Activated CD4-positive, alpha-beta T cell treated with anti-CD3 and anti-CD28 coated beads for 36 hours (primary cell): ENCODE results near the gene GREB1. TPM values are rescaled to one million over a fixed set of nuclear protein-coding genes. Genes with fewer than 3 reads are reported as not detected.

ENCODE experiments used
- ATAC-seq: fragments of 200-7000 bp; cut with Tn5 transposase; one replicate; pipeline ENCODE4 v1.10.0; 2021; ENCODE audit warnings: mild to moderate bottlenecking, moderate library complexity
- CTCF ChIA-PET: fragments of 350-600 bp; sonication (Branson Sonifier 250); formaldehyde crosslinking; loops from one replicate; lab custom pipeline; 2021; ENCODE audit warnings: antibody characterized with exemption; lab: Charles Lee
- POLR2A ChIA-PET: fragments of 350-600 bp; sonication (Branson Sonifier 250); formaldehyde crosslinking; loops from one replicate; lab custom pipeline; 2021; ENCODE audit warnings: antibody characterized with exemption, inconsistent platforms; lab: Charles Lee
- DNase-seq: peaks from one replicate; pipeline ENCODE4 v3.0.0-alpha.2; 2020
- H3K27ac Mint-ChIP-seq: one replicate; pipeline ENCODE4 v1.8.0; 2021; ENCODE audit warnings: mixed read lengths
- H3K27me3 Mint-ChIP-seq: one replicate; pipeline ENCODE4 v1.8.0; 2021; ENCODE audit warnings: mixed read lengths
- H3K36me3 Mint-ChIP-seq: one replicate; pipeline ENCODE4 v1.8.0; 2021; ENCODE audit warnings: low read depth, mixed read lengths
- H3K4me1 Mint-ChIP-seq: one replicate; pipeline ENCODE4 v1.8.0; 2021; ENCODE audit warnings: mixed read lengths
- H3K4me3 Mint-ChIP-seq: one replicate; pipeline ENCODE4 v1.8.0; 2021; ENCODE audit warnings: mild to moderate bottlenecking, moderate library complexity, mixed read lengths
- H3K9me3 Mint-ChIP-seq: one replicate; pipeline ENCODE4 v1.8.0; 2021; ENCODE audit warnings: low read depth, mixed read lengths
- intact Hi-C, 2 experiments: fragments of 100-400 bp; cut with DNase I in 1 of 2; cut with micrococcal nuclease in 1 of 2; formaldehyde crosslinking; loops; one replicate each; pipeline versions ENCODE4 v1.14.2 to v1.15.1; 2022 to 2024; cut with DNase I, micrococcal nuclease
- total RNA-seq, 2 experiments: library from RNA; stranded (reverse); gene quantifications; one replicate each; pipeline ENCODE4 v1.2.3, GENCODE V29; 2021

GREB1 gene
- total RNA-seq, result under 1 TPM; 0.57 to 0.65 TPM

DNA sequence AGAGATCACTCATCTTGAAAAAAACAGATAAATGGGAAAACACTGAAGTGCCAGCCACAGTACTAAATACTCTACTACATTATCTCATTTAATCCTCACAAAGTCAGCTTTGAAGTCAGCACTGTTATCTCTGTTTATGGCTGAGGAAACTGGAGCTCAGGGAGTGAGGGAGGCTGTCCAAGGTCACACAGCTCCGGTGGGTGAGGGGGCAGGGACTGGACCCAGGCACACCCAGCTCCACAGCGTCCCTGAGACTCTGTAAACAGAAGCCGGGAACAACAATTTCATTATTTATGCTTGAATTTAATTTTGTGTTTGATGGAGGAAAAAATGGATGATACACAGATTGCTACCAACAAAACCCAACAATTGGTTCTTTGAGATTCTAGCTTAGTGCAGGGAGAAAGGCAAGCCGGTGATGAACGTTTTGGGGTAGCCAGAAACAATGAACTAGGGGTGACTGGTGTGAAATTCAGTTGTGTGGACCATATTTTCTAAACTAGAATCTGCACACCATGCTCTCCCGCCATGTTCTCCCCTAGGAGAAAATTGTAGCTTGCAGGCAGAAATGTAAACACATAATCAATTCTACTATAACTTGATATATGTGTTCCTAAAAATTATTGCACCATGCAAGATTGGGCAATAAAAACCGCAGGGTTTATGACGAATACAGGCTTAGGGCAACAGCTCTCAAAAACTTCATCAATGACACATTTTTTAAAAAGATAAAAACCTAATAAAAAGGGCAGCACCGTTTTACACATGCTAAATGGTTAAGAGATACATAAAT, at the start of gene GREB1:
GREB1 (plus strand) TSS at position 768 of the 793 bp plus-strand sequence. CDS start 22,570 bp downstream, outside the sequence.
- POLR2A ChIA-PET, result no interaction called here

DNA sequence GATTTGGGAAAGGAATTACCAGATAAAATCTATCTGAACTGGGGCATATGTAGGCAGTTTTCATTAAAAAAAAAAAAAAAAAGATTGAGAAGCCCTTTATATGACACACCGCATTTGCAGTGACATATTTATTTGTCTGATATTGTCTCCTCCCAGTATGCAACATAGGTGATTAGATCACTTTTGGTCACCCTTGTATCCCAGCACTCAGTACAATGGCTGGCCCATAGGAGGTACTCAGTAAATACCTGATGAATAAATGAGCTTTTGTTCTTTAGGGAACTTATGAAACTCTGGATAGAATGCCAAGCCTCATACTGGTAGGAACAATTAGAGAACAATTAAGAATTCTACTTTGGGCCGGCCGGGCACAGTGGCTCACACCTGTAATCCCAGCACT, 45.0 kb upstream of the GREB1 start:
- no peak for DNase-seq
- Mint-ChIP-seq H3K27ac (no peak overlapping the region), H3K36me3 (no peaks in the 10 kb centered on the region), H3K27me3 (peaks cover 29% of the 10 kb centered on the region), H3K4me1 (peaks cover 2% of the 10 kb centered on the region), H3K4me3 (no peak overlapping the region), H3K9me3 (no peaks in the 10 kb centered on the region)
- ChIA-PET CTCF (interaction anchor here (0.7 to 1.2 kb wide), 2 partner anchors 9 to 545 kb away, joined by 5 read pairs; no protein-coding TSS in a partner anchor), POLR2A (no interaction called here)
- intact Hi-C loops, result no loop called here
- ATAC-seq, result no peak

More for the DNA sequence above, at the start of gene GREB1:
- intact Hi-C loops, result no loop called here
- Mint-ChIP-seq H3K27ac (no peak within 1 kb of the TSS), H3K36me3 (no peaks in the 10 kb centered on the region), H3K27me3 (peaks cover 22% of the 10 kb centered on the region), H3K4me3 (no peak within 1 kb of the TSS), H3K9me3 (no peaks in the 10 kb centered on the region), H3K4me1 (no peaks in the 10 kb centered on the region)
- no peak for DNase-seq
- no peak for ATAC-seq
- CTCF ChIA-PET, result interaction anchor here (0.7 to 1.6 kb wide), 3 partner anchors 14 to 166 kb away, joined by 3 to 4 read pairs (median 3); no protein-coding TSS in a partner anchor

GRCh38 chr2:11490194-11490593, 43.7 kb upstream of the GREB1 start:
- no peak overlapping the region for H3K27ac Mint-ChIP-seq
- H3K4me1 Mint-ChIP-seq, result no peaks in the 10 kb centered on the region
- DNase-seq, result no peak
- ChIA-PET CTCF (no interaction called here), POLR2A (no interaction called here)
- intact Hi-C loops, result no loop called here
- no peaks in the 10 kb centered on the region for H3K36me3 Mint-ChIP-seq
- H3K9me3 Mint-ChIP-seq, result no peaks in the 10 kb centered on the region
- H3K4me3 Mint-ChIP-seq, result no peak overlapping the region
- peaks cover 23% of the 10 kb centered on the region for H3K27me3 Mint-ChIP-seq
- no peak for ATAC-seq

- no peak for ATAC-seq
- intact Hi-C loops, result no loop called here
Measured at GRCh38 chr2:11491348-11491933, 42.4 kb upstream of the GREB1 start.

DNA sequence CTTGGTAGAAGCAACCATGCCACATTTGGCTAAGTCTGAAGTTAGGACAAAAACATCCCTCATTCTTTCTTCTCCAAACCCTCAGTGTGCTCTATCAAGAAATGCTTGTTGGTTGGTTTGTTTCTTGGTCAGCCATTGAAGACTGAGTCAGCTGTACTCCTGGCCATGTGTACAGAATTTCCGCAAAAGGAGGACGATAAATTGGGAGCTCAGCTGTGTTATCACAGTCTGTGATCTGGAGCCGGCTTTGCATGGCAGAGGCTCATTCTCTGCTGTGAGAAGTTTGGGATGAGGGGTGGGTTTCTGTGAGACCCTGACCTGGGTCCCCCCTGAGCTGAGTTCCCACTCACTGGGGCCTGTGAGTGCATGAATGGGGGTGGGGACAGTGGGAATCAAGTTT, 41.6 kb upstream of the GREB1 start:
- Mint-ChIP-seq H3K4me1 (no peaks in the 10 kb centered on the region), H3K9me3 (no peaks in the 10 kb centered on the region), H3K36me3 (no peaks in the 10 kb centered on the region), H3K4me3 (no peak overlapping the region), H3K27ac (no peak overlapping the region), H3K27me3 (peaks cover 11% of the 10 kb centered on the region)
- intact Hi-C loops, result no loop called here
- no peak for DNase-seq
- ChIA-PET POLR2A (no interaction called here), CTCF (no interaction called here)
- no peak for ATAC-seq

More at GRCh38 chr2:11491348-11491933, 42.4 kb upstream of the GREB1 start:
- no peak for DNase-seq
- no peaks in the 10 kb centered on the region for H3K9me3 Mint-ChIP-seq
- no peak overlapping the region for H3K4me3 Mint-ChIP-seq
- no peaks in the 10 kb centered on the region for H3K4me1 Mint-ChIP-seq
- no peaks in the 10 kb centered on the region for H3K36me3 Mint-ChIP-seq
- ChIA-PET POLR2A (no interaction called here), CTCF (interaction anchor here (0.6 to 1.1 kb wide), 3 partner anchors 14 to 53 kb away, joined by 3 read pairs; no protein-coding TSS in a partner anchor)
- peaks cover 14% of the 10 kb centered on the region for H3K27me3 Mint-ChIP-seq
- no peak overlapping the region for H3K27ac Mint-ChIP-seq

GRCh38 chr2:11492720-11493119, 41.1 kb upstream of the GREB1 start:
- ATAC-seq (no peak), DNase-seq (no peak)
- intact Hi-C loops, result no loop called here
- Mint-ChIP-seq H3K9me3 (no peaks in the 10 kb centered on the region), H3K27me3 (peaks cover 9% of the 10 kb centered on the region), H3K4me1 (no peaks in the 10 kb centered on the region), H3K36me3 (no peaks in the 10 kb centered on the region), H3K4me3 (no peak overlapping the region), H3K27ac (no peak overlapping the region)
- ChIA-PET POLR2A (no interaction called here), CTCF (no interaction called here)

GRCh38 chr2:11493282-11493681, 40.6 kb upstream of the GREB1 start:
- H3K9me3 Mint-ChIP-seq, result no peaks in the 10 kb centered on the region
- ATAC-seq (no peak), DNase-seq (no peak)
- no peak overlapping the region for H3K27ac Mint-ChIP-seq
- H3K4me3 Mint-ChIP-seq, result no peak overlapping the region
- H3K4me1 Mint-ChIP-seq, result no peaks in the 10 kb centered on the region
- H3K36me3 Mint-ChIP-seq, result no peaks in the 10 kb centered on the region
- intact Hi-C loops, result no loop called here
- POLR2A ChIA-PET, result no interaction called here
- peaks cover 7% of the 10 kb centered on the region for H3K27me3 Mint-ChIP-seq
- CTCF ChIA-PET, result interaction anchor here (0.7 kb wide), 1 partner anchor 41 kb away, joined by 3 read pairs; no protein-coding TSS in a partner anchor

DNA sequence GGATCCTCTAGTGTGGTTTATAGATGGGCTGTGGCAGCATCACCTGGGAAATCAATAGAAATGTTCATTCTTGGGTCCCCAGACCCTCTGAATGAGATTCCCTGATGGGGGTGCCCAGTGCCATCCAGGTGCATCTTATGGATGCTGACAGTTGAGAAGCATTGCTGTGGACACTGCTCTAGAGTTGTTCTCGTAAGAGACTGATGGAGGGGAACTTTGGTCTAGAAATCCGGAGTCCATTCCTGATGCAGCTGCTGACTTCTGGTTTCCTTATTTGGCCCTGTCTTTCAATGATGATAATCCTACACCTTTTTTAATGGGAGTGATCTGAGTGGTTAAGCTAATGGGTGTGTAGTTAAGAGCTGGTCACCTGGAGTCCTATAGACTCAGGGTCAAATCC, 39.5 kb upstream of the GREB1 start:
- Mint-ChIP-seq H3K27ac (no peak overlapping the region), H3K4me1 (no peaks in the 10 kb centered on the region), H3K9me3 (no peaks in the 10 kb centered on the region), H3K27me3 (peaks cover 6% of the 10 kb centered on the region), H3K4me3 (no peak overlapping the region), H3K36me3 (no peaks in the 10 kb centered on the region)
- DNase-seq (no peak), ATAC-seq (no peak)
- intact Hi-C loops, result no loop called here
- ChIA-PET POLR2A (interaction anchor here (0.7 kb wide), 1 partner anchor 84 kb away, joined by 3 read pairs; no protein-coding TSS in a partner anchor), CTCF (interaction anchor here (0.6 kb wide), 1 partner anchor 194 kb away, joined by 3 read pairs; no protein-coding TSS in a partner anchor)

GRCh38 chr2:11495844-11496681, 37.8 kb upstream of the GREB1 start:
- H3K4me1 Mint-ChIP-seq, result peaks cover 2% of the 10 kb centered on the region
- H3K36me3 Mint-ChIP-seq, result no peaks in the 10 kb centered on the region
- no peak overlapping the region for H3K4me3 Mint-ChIP-seq
- H3K9me3 Mint-ChIP-seq, result no peaks in the 10 kb centered on the region
- intact Hi-C loops, result no loop called here
- DNase-seq (no peak), ATAC-seq (no peak)
- H3K27ac Mint-ChIP-seq, result no peak overlapping the region
- ChIA-PET POLR2A (no interaction called here), CTCF (no interaction called here)
- H3K27me3 Mint-ChIP-seq, result peaks cover 11% of the 10 kb centered on the region

GRCh38 chr2:11498543-11499034, 35.3 kb upstream of the GREB1 start:
- Mint-ChIP-seq H3K4me3 (no peak overlapping the region), H3K27ac (no peak overlapping the region), H3K4me1 (peaks cover 2% of the 10 kb centered on the region), H3K36me3 (no peaks in the 10 kb centered on the region), H3K9me3 (no peaks in the 10 kb centered on the region), H3K27me3 (peaks cover 19% of the 10 kb centered on the region)
- intact Hi-C loops, result no loop called here
- POLR2A ChIA-PET, result no interaction called here
- ATAC-seq (peak; percentile 30), DNase-seq (peak; percentile 29)
- CTCF ChIA-PET, result interaction anchor here (0.5 to 2.5 kb wide), 4 partner anchors 14 to 303 kb away, joined by 3 to 9 read pairs (median 4); no protein-coding TSS in a partner anchor
